Mesothelial cell of epicardium (in vitro differentiated cells): ENCODE results near the gene PDE4D. TPM values are rescaled to one million over a fixed set of nuclear protein-coding genes. Genes with fewer than 3 reads are reported as not detected.
A peak's percentile ranks its signal among the peaks of the same experiment; 100 is the strongest.

ENCODE experiments used
- DNase-seq, 2 experiments: peaks; one replicate each; pipeline ENCODE4 v3.0.0; 2021; ENCODE audit warnings: low spot score in 2 of 2; ENCODE audit not compliant: unreplicated experiment in 2 of 2
- H3K27ac Mint-ChIP-seq: 2 replicates; pipeline ENCODE4 v1.8.0; 2021; ENCODE audit warnings: mixed read lengths
- H3K27me3 Mint-ChIP-seq: 2 replicates; pipeline ENCODE4 v1.8.0; 2021; ENCODE audit warnings: low read depth, mixed read lengths
- H3K36me3 Mint-ChIP-seq: 2 replicates; pipeline ENCODE4 v1.8.0; 2021; ENCODE audit warnings: mixed read lengths
- H3K4me1 Mint-ChIP-seq: 2 replicates; pipeline ENCODE4 v1.8.0; 2021; ENCODE audit warnings: mixed read lengths
- H3K4me3 Mint-ChIP-seq: 2 replicates; pipeline ENCODE4 v1.8.0; 2021; ENCODE audit warnings: mild to moderate bottlenecking, moderate library complexity, mixed read lengths
- H3K9me3 Mint-ChIP-seq: 2 replicates; pipeline ENCODE4 v1.8.0; 2021; ENCODE audit warnings: mixed read lengths
- total RNA-seq: library from RNA; stranded (reverse); gene quantifications from 3 replicates; pipeline ENCODE4 v1.2.1, GENCODE V29; 2021
- TF ChIP-seq, protein P1 (sequence below): fragments of 200-600 bp; sonication (generic); IDR thresholded peaks from one replicate; pipeline ENCODE4 v1.5.0; 2021; ENCODE audit warnings: antibody characterized with exemption; ENCODE audit not compliant: unreplicated experiment

Gene PDE4D
- total RNA-seq, 1 donor from 2014 or later: 105 TPM

DNA sequence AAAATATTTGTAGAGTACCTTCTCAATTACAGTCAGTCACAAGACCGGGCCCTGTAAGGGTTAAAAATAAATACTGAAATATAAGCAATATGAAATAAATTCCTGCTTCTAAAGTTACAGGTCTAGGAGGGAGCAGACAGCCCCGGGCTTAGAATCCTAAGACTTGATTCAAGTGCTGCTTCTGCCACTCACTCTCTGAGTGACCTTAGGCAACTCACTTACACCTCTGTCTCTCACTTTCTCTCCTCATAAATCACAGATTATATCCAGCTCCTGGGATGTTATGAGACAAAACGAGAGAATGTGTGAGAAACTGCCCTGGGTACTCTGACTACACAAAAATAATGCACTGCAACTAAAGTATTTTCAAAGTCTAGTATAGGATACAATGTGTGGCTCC, 101.9 kb downstream of the PDE4D start:
- no peaks in the 10 kb centered on the region for H3K27me3 Mint-ChIP-seq
- H3K9me3 Mint-ChIP-seq: no peaks in the 10 kb centered on the region
- H3K4me3 Mint-ChIP-seq: no peak overlapping the region
- no peaks in the 10 kb centered on the region for H3K36me3 Mint-ChIP-seq
- peak overlapping the region; percentile 37 for H3K27ac Mint-ChIP-seq
- H3K4me1 Mint-ChIP-seq: peaks cover 72% of the 10 kb centered on the region
- no peak for DNase-seq
- TF ChIP-seq, protein P1, sequence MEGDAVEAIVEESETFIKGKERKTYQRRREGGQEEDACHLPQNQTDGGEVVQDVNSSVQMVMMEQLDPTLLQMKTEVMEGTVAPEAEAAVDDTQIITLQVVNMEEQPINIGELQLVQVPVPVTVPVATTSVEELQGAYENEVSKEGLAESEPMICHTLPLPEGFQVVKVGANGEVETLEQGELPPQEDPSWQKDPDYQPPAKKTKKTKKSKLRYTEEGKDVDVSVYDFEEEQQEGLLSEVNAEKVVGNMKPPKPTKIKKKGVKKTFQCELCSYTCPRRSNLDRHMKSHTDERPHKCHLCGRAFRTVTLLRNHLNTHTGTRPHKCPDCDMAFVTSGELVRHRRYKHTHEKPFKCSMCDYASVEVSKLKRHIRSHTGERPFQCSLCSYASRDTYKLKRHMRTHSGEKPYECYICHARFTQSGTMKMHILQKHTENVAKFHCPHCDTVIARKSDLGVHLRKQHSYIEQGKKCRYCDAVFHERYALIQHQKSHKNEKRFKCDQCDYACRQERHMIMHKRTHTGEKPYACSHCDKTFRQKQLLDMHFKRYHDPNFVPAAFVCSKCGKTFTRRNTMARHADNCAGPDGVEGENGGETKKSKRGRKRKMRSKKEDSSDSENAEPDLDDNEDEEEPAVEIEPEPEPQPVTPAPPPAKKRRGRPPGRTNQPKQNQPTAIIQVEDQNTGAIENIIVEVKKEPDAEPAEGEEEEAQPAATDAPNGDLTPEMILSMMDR: no peak

DNA sequence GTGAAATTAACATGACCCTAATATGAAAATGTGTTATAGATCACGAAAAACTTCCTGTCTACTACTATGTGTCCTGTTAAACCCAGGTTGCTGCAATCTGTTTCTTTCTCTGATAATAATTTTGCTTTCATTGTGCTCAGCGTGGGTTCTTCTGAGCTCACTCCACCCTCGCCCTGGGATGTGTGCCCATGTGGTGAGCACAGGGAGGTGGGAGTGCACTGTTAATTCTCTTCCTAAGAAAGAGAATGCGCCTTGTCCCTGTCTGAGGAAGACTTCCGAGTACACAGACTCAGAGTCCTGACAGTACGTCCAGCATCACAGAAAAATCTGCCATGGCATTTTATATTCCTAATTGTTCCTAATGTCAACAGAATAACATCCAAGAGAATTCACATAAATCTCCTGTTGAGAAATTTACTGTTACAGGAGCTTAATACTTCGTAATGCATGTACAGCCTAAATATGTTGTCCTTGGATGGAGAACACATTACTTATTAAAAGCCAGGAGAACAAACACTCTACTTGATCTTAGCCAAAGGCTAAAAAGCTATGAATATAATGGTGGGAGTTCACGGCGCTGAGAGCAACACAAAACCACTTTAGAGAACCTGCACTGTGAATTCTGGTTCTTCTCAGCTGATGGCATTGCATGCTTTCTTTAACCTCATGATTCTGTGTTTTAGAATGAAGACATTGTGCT, 102.6 kb downstream of the PDE4D start:
- TF ChIP-seq, protein P1: no peak
- H3K27me3 Mint-ChIP-seq: no peaks in the 10 kb centered on the region
- peak overlapping the region; percentile 37 for H3K27ac Mint-ChIP-seq
- H3K36me3 Mint-ChIP-seq: no peaks in the 10 kb centered on the region
- H3K4me1 Mint-ChIP-seq: peaks cover 76% of the 10 kb centered on the region
- DNase-seq: no peak
- H3K4me3 Mint-ChIP-seq: no peak overlapping the region
- H3K9me3 Mint-ChIP-seq: no peaks in the 10 kb centered on the region

DNA sequence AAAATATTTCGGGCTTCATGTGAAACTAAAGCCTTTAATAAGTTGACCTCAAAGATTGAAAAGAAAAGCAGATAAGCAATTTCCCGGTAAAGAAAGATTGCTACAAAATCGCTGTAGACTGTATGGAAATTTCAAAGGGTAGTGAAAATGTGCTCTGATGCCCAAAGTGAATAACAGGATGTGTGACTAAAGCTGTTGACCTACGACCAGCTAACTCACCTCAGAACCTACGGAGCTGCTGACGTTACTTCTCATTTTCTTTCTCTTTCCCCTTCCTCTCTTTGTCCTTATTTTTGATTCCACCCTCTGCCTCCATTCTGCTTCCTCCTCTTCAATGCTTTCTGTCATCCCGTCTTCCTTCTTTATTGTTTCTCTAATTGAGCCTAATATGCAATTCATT, 103.2 kb downstream of the PDE4D start:
- H3K27ac Mint-ChIP-seq: peak overlapping the region; percentile 37
- no peaks in the 10 kb centered on the region for H3K36me3 Mint-ChIP-seq
- no peak for DNase-seq
- no peaks in the 10 kb centered on the region for H3K9me3 Mint-ChIP-seq
- peaks cover 78% of the 10 kb centered on the region for H3K4me1 Mint-ChIP-seq
- H3K27me3 Mint-ChIP-seq: no peaks in the 10 kb centered on the region
- no peak overlapping the region for H3K4me3 Mint-ChIP-seq
- TF ChIP-seq, protein P1: no peak

DNA sequence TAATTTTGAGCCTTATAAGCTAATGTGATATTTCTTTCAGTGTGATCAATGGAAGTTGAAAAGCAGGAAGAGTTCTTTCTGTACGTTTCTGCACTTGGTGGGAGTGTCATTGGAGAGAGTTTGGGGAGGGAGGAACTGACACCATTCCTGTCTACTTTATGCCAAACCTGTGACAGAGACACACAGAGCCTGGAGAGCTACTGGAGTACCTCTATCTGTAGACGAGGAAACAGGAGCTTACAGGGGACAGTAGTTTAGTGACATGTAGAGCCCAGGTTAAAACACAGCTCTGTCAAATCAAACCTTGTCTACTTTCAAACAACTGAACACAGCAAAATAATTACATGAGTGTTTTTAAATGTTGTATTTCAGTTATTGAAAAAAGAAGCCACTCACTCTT, 103.6 kb downstream of the PDE4D start:
- H3K27me3 Mint-ChIP-seq: no peaks in the 10 kb centered on the region
- no peaks in the 10 kb centered on the region for H3K36me3 Mint-ChIP-seq
- TF ChIP-seq, protein P1: no peak
- peak overlapping the region; percentile 37 for H3K27ac Mint-ChIP-seq
- H3K4me1 Mint-ChIP-seq: peaks cover 78% of the 10 kb centered on the region
- DNase-seq: no peak
- no peak overlapping the region for H3K4me3 Mint-ChIP-seq
- no peaks in the 10 kb centered on the region for H3K9me3 Mint-ChIP-seq

DNA sequence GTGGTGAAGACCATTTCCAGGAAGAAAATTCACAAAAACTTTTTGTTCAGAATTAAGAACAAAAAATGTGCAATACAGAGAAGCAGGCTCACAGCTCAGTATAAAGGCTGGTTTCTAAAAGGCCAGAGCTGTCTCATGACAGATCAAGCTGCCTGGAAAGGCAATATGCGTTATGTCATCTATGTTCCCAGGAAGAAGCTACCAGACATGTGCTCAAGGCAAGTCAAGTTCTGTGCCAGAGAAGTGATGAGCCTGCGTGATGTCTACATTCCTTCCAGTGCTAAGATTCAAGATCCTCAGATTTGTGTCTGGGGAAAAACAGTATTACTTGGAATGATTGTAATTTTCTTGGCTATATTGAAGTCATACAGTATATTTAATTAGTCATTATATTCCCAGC, 104.3 kb downstream of the PDE4D start:
- Mint-ChIP-seq H3K27me3 (no peaks in the 10 kb centered on the region), H3K4me3 (no peak overlapping the region), H3K9me3 (no peaks in the 10 kb centered on the region), H3K36me3 (no peaks in the 10 kb centered on the region), H3K4me1 (peaks cover 72% of the 10 kb centered on the region), H3K27ac (no peak overlapping the region)
- TF ChIP-seq, protein P1: no peak
- no peak for DNase-seq
